Naive thymus-derived CD8-positive, alpha-beta T cell (primary cell): Measurements from ENCODE around the gene REEP6. TPM values are rescaled to one million over a fixed set of nuclear protein-coding genes. Genes with fewer than 3 reads are reported as not detected.
"Not testable (repeated sequence)": the region's sequence is repeated elsewhere in the genome, so short reads cannot be mapped to it uniquely, and the experiment has no call there.

ENCODE experiments used
- ATAC-seq, 2 donors: fragments of 150-1000 bp; cut with Tn5 transposase in 1 of 2; sonication (Bioruptor Pico), chemical (Tn5 transposase) in 1 of 2; 1 replicate in 1 of 2; 2 replicates in 1 of 2; pipeline ENCODE4 v1.10.0; 2021; ENCODE audit warnings: mild to moderate bottlenecking in 2 of 2, moderate library complexity in 2 of 2
- POLR2A ChIA-PET: fragments of 350-600 bp; sonication (Branson Sonifier 250); formaldehyde crosslinking; loops from one replicate; lab custom pipeline; 2021; ENCODE audit warnings: antibody characterized with exemption; lab: Charles Lee
- DNase-seq, 10 donors: peaks; one replicate each; pipeline versions ENCODE4 v3.0.0 to v3.0.0-alpha.2; 2020 to 2022
- H3K27ac Mint-ChIP-seq, 10 donors: one replicate each; pipeline ENCODE4 v1.8.0; 2020 to 2022; ENCODE audit warnings: mild to moderate bottlenecking in 10 of 10, mixed read lengths in 10 of 10, moderate library complexity in 4 of 10, inconsistent platforms in 1 of 10
- H3K27me3 Mint-ChIP-seq, 5 donors: one replicate each; pipeline ENCODE4 v1.8.0; 2021 to 2022; ENCODE audit warnings: mixed read lengths in 5 of 5
- H3K36me3 Mint-ChIP-seq, 3 donors: one replicate each; pipeline ENCODE4 v1.8.0; 2020 to 2022; ENCODE audit warnings: mixed read lengths in 3 of 3, mild to moderate bottlenecking in 2 of 3, inconsistent platforms in 1 of 3
- H3K4me1 Mint-ChIP-seq, 4 donors: one replicate each; pipeline ENCODE4 v1.8.0; 2021 to 2022; ENCODE audit warnings: mixed read lengths in 4 of 4
- H3K4me3 Mint-ChIP-seq, 10 donors: one replicate each; pipeline ENCODE4 v1.8.0; 2020 to 2022; ENCODE audit warnings: mild to moderate bottlenecking in 10 of 10, mixed read lengths in 10 of 10, moderate library complexity in 6 of 10, inconsistent platforms in 1 of 10
- H3K9me3 Mint-ChIP-seq, 9 donors: one replicate each; pipeline ENCODE4 v1.8.0; 2020 to 2022; ENCODE audit warnings: mixed read lengths in 9 of 9, mild to moderate bottlenecking in 3 of 9, inconsistent platforms in 1 of 9, moderate library complexity in 1 of 9
- polyA plus RNA-seq, 3 donors: library from polyadenylated mRNA; unstranded; fragments of 300-500 nt; fragmentation: Illumina TruSeq; gene quantifications; one replicate each; pipeline ENCODE4 v1.2.3, GENCODE V29; 2021
- total RNA-seq, 8 experiments: library from RNA in 2 of 8; stranded (reverse) in 2 of 8; gene quantifications; one replicate each; pipeline ENCODE4 v1.2.3 and lab custom pipeline; 2021 to 2026

Gene REEP6
- total and polyA plus RNA-seq, 5 experiments from 2014 or later, result 4.7 to 7.7 (median 4.9) TPM

DNA sequence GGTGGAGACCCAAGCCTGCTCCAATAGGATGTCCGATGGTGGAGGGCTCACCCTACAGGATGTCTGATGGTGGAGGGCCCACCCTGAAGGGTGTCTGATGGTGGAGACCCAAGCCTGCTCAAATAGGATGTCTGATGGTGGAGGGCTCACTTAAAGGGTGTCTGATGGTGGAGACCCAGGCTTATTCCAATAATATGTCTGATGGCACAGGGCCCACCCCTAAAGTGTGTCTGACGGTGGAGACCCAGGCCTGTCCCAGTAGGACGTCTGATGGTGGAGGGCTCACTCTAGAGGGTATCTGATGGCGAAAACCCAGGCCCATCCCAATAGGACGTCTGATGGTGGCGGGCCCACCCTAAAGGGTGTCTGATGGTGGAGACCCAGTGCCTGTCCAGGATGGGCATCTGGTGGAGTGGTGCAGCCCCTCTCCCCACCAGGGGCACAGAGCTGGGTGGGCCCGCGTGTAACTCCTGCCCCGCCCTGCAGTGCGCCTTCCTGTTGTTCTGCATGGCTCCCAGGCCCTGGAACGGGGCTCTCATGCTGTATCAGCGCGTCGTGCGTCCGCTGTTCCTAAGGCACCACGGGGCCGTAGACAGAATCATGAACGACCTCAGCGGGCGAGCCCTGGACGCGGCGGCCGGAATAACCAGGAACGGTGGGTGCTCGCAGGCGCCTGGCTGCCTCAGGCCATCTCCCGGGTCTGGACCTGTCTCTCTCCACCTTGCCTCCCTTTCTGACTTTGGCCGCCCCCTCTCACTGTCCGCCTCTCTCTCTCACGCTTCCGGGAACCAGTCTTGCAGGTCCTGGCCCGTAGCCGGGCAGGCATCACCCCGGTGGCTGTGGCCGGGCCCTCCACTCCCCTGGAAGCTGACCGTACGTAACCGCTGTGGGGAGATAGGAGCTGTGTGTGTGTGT, 5.1 kb downstream of the REEP6 start:
- Mint-ChIP-seq H3K36me3 (no peaks in the 10 kb centered on the region), H3K9me3 (no peaks in the 10 kb centered on the region), H3K27ac (no peak overlapping the region), H3K27me3 (peaks cover 0 to 2% (median 0%) of the 10 kb centered on the region in 5 donors), H3K4me1 (peaks cover 4 to 8% (median 5%) of the 10 kb centered on the region in 4 donors), H3K4me3 (no peak overlapping the region)
- DNase-seq (peak in 1 of 10 donors; percentile 49), ATAC-seq (no peak)
- POLR2A ChIA-PET, result no interaction called here

DNA sequence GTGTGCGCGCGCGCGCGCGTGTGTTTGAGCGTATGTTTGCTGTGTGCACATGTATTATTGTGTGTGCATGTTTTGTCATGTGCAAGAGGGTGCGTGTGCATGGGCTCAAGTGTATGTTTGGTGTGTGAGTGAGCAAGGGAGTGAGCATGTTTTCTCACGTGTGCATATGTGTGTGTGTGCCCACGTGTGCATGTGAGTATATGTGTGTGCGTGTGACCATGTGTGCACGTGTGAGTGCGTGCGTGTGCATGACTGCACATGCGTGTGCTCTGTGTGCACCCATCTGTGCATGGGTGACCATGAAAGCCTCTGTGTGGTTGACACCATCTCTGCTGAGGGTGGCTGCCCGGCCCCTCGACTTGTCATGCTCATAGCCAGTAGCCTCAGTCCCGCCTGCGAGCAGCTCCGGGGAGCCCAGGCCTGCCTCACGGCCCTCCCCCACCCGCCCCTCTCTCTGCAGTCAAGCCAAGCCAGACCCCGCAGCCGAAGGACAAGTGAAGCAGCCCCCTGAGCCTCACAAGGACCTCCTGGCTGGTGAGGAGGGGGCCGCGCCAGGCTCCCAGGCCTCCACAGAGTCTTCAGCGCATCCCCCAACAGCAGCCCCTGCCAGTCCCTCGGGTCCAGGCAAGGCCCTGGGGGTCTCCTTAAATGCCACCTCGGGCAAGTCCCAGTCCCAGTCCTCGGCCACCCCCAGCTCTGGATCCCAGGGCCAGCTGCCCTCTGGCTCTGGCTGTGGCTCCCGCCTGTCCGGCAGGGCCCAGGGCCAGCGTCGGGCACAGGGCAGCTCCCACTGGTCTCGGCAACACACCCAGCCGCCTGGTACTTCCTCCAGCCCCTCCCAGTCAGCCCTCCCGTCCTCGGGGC, 6.0 kb downstream of the REEP6 start:
- no peak for ATAC-seq
- H3K4me1 Mint-ChIP-seq, result peaks cover 0 to 3% (median 2%) of the 10 kb centered on the region in 4 donors
- H3K4me3 Mint-ChIP-seq, result no peak overlapping the region
- peak in 1 of 10 donors; percentile 45 for DNase-seq
- no peaks in the 10 kb centered on the region for H3K9me3 Mint-ChIP-seq
- no peak overlapping the region for H3K27ac Mint-ChIP-seq
- POLR2A ChIA-PET, result no interaction called here
- H3K36me3 Mint-ChIP-seq, result no peaks in the 10 kb centered on the region
- H3K27me3 Mint-ChIP-seq, result peaks cover 0 to 2% (median 0%) of the 10 kb centered on the region in 5 donors

DNA sequence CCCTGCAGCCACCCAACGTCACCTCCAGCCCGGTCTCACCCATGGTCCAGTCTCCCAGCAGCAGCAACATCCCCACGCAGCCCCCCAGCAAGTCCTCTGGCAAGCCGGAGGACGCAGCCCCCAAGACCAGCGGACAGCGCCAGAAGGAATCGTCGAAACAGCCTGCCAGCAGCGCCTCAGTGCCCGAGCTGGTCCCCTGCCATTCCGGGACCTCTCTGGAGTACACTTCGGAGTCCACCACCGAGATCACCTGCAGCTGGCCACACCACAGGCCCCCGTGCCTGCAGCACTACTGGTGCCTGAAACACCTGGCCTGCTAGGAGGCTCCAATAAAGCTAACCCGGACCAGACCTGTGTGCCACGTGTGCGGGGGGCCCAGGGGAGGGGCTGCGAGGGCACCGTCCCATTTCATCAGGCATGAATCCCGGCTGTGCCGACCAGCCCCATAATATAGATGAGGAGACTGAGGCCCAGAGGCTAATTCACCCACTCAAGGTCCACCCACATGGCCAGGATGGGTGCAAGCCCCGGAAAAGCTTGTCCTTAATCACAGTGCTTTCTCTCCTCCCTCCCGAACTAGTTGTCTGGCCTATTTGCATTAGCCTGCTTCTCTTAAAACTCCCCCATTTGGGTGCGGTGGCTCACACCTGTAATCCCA, 6.7 kb downstream of the REEP6 start:
- DNase-seq (no peak), ATAC-seq (no peak)
- POLR2A ChIA-PET, result no interaction called here
- Mint-ChIP-seq H3K4me1 (peaks cover 0 to 2% (median under 1%) of the 10 kb centered on the region in 4 donors), H3K36me3 (no peaks in the 10 kb centered on the region), H3K9me3 (no peaks in the 10 kb centered on the region), H3K27me3 (peaks cover 0 to 4% (median 0%) of the 10 kb centered on the region in 5 donors), H3K4me3 (no peak overlapping the region), H3K27ac (no peak overlapping the region)

DNA sequence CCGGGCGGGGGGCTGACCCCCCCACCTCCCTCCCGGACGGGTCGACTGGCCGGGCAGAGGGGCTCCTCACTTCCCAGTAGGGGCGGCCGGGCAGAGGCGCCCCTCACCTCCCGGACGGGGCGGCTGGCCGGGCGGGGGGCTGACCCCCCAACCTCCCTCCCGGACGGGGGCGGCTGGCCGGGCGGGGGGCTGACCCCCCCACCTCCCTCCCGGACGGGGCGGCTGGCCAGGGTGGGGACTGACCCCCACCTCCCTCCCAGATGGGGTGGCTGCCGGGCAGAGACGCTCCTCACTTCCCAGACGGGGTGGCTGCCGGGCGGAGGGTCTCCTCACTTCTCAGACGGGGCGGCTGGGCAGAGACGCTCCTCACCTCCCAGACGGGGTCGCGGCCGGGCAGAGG, 8.2 kb downstream of the REEP6 start:
- H3K27ac Mint-ChIP-seq, H3K9me3 Mint-ChIP-seq, H3K4me1 Mint-ChIP-seq, H3K36me3 Mint-ChIP-seq, POLR2A ChIA-PET, H3K4me3 Mint-ChIP-seq, DNase-seq, ATAC-seq, H3K27me3 Mint-ChIP-seq: not testable (repeated sequence)

DNA sequence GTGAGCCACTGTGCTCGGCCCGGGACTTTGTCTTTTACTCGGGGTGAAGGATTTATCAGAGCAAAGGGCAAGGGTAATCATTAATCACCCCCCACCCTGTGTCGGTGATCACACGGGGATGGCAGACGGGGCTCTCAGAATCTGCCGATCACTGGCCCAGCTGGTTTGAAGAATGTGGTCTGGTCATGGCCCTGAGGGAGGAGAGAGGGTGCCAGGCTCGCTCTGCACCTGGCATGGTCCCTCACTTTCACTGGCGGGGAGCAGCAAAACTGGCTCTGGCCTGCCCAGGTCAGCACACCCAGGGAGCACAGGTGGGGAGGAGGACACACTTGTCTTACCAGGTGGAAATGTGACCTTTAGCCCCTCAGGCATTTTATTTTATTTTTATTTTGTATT, 10.2 kb downstream of the REEP6 start:
- peaks cover 0 to 2% (median 0%) of the 10 kb centered on the region in 3 donors for H3K36me3 Mint-ChIP-seq
- H3K4me1 Mint-ChIP-seq, result peaks cover 3 to 12% (median 5%) of the 10 kb centered on the region in 4 donors
- ATAC-seq, result no peak
- no peak for DNase-seq
- no peak overlapping the region for H3K4me3 Mint-ChIP-seq
- H3K27me3 Mint-ChIP-seq, result peaks cover 0 to 15% (median 2%) of the 10 kb centered on the region in 5 donors
- H3K27ac Mint-ChIP-seq, result peak overlapping the region in 1 of 10 donors; percentile 22
- no peaks in the 10 kb centered on the region for H3K9me3 Mint-ChIP-seq
- POLR2A ChIA-PET, result no interaction called here

DNA sequence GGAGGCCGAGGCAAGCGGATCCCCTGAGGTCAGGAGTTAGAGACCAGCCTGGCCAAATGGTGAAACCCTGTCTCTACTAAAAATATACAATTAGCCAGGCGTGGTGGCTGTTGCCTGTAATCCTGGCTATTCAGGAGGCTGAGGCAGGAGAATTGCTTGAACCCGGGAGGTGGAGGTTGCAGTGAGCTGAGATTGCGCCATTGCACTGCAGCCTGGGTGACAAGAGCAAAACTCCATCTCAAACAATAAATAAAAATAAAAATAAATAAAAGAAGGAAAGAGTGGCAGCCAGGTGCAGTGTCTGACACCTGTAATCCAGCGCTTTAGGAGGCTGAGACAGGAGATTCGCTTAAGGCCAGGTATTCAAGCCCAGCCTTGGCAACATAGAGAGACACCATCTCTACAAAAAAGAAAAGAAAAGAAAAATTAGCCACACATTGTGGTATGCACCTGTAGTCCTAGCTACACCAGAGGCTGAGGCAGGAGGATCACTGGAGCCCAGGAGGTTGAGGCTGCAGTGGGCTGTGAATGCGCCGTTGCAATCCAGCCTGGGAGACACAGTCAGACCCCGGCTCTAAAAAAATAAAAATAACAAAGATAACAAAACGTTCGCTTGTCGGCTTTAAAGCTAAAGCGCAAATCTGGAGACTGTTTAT, 11.6 kb downstream of the REEP6 start:
- H3K36me3 Mint-ChIP-seq, result peaks cover 0 to 2% (median 0%) of the 10 kb centered on the region in 3 donors
- peaks cover 0 to 14% (median 2%) of the 10 kb centered on the region in 5 donors for H3K27me3 Mint-ChIP-seq
- ATAC-seq, result no peak
- H3K27ac Mint-ChIP-seq, result no peak overlapping the region
- POLR2A ChIA-PET, result interaction anchor here (0.7 kb wide), 1 partner anchor 13 kb away, joined by 3 read pairs; no protein-coding TSS in a partner anchor
- no peak for DNase-seq
- peaks cover 4 to 17% (median 6%) of the 10 kb centered on the region in 4 donors for H3K4me1 Mint-ChIP-seq
- H3K4me3 Mint-ChIP-seq, result peak overlapping the region in 4 of 10 donors; percentile 7 to 46 (median 32)
- no peaks in the 10 kb centered on the region for H3K9me3 Mint-ChIP-seq

DNA sequence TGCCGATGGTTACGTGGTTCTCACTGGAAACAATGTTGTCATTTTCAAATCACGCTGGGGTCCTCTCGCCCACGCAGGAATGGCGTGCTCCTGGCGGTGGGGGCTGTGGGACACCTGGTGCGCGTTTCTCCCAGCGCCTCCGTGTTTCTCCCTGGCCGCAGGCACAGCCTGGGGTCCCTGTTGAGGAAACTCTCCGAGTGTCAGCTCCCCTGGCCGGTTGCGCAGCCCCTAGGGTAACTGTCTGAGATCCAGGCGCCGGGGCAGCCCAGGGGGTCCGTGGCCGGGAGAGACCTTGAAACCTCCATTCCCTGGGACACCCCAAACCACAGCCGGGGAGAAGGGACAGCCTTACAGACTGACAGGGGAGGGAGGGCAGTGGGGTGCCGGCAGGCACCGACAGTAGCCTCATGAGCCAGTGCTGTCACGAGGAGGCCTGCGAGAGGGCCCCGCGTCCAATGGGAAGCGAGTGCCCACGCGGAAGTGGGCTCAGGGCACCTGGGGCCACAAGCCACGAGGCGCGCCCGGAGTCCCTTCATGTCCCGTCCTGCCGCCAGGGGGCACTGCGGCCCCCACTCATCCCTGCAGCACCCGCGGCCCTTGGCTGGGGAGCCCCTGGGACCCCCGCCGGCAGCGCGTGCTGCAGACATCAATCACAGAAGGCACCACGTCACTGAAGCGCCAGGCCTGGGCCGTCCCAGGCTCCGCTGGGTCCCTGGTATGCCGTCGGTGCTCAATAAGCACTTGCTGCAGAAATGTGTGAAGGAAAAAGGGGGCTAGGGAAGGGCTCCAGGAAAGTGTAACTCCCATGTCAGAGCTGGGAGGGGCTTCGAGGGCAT, 12.3 kb downstream of the REEP6 start:
- peak overlapping the region in 4 of 10 donors; percentile 4 to 66 (median 27) for H3K4me3 Mint-ChIP-seq
- peak in 1 of 2 donors; percentile 41 for ATAC-seq
- DNase-seq, result peak in 9 of 10 donors; percentile 29 to 65 (median 61)
- peaks cover 0 to 18% (median 2%) of the 10 kb centered on the region in 5 donors for H3K27me3 Mint-ChIP-seq
- peaks cover 7 to 22% (median 11%) of the 10 kb centered on the region in 4 donors for H3K4me1 Mint-ChIP-seq
- no peaks in the 10 kb centered on the region for H3K9me3 Mint-ChIP-seq
- peaks cover 0 to 2% (median 0%) of the 10 kb centered on the region in 3 donors for H3K36me3 Mint-ChIP-seq
- H3K27ac Mint-ChIP-seq, result peak overlapping the region in 3 of 10 donors; percentile 22 to 75 (median 27)
- POLR2A ChIA-PET, result interaction anchor here (0.7 kb wide), 1 partner anchor 14 kb away, joined by 3 read pairs; no protein-coding TSS in a partner anchor

DNA sequence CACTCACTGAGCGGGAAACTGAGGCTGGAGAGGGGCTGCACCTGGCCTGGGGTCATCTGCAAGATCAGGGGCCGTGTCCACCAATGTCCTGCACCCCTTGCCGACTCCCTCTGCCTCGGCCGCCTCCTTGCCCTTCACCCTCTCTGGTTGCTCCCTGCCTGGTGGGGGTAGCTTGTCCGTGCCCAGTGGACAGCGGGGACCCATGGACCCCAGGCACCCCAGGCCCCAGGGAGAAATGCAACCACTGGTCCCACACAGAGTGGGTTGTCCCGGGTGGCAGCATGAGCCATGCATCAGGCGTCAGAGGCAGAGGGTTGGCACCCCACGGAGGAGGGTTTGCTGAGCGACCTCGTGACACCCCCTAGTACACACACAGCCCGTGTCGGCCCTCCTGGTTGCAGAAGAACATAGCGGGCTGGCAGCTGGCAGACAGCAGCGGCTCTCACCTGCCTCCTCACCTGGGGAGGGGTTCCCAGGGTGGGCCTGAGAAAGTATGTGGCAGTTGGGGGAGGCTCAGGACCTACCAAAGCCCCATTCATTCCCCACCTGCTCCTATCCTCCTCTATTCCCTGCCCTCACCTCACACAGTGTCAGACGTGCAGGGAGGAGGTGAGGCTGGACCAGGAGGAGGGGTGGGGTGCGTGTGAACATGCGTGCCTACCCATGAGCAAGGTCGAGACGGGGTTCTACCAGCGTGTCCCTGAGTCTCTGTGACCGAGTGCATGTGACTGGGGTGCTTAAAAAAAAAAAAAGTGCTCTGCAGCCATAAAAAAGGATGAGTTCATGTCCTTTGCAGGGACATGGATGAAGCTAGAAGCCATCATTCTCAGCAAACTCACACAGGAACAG, 13.2 kb downstream of the REEP6 start:
- H3K36me3 Mint-ChIP-seq, result peaks cover 0 to 2% (median 0%) of the 10 kb centered on the region in 3 donors
- H3K9me3 Mint-ChIP-seq, result no peaks in the 10 kb centered on the region
- no peak for ATAC-seq
- peaks cover 0 to 18% (median 2%) of the 10 kb centered on the region in 5 donors for H3K27me3 Mint-ChIP-seq
- POLR2A ChIA-PET, result interaction anchor here (0.6 kb wide), 1 partner anchor 419 kb away, joined by 4 read pairs; no protein-coding TSS in a partner anchor
- no peak overlapping the region for H3K4me3 Mint-ChIP-seq
- DNase-seq, result no peak
- peaks cover 7 to 26% (median 12%) of the 10 kb centered on the region in 4 donors for H3K4me1 Mint-ChIP-seq
- peak overlapping the region in 1 of 10 donors; percentile 43 for H3K27ac Mint-ChIP-seq

DNA sequence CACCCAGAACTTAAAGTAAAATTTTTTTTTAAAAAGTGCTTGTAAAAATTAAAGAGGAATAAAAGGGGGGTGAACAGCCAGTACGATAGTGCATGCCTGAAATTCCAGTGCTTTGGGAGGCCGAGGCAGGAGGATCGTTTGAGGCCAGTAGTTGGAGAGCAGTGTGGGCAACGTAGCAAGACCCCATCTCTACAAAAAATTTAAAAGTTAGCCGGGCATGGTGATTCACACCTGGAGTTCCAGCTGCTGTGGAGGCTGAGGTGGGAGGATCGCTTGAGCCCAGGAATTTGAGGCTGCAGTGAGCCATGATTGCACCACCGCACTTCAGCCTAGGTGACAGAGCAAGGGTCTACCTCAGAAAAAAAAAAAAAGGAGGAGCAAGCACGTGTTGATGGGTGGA, 14.0 kb downstream of the REEP6 start:
- no peak for ATAC-seq
- Mint-ChIP-seq H3K9me3 (no peaks in the 10 kb centered on the region), H3K27ac (no peak overlapping the region), H3K4me3 (no peak overlapping the region), H3K36me3 (peaks cover 0 to 2% (median 0%) of the 10 kb centered on the region in 3 donors), H3K27me3 (peaks cover 0 to 19% (median 2%) of the 10 kb centered on the region in 5 donors), H3K4me1 (peaks cover 10 to 30% (median 16%) of the 10 kb centered on the region in 4 donors)
- no peak for DNase-seq
- POLR2A ChIA-PET, result no interaction called here
